SK-N-SH treated with all-trans-retinoic acid at 6 μM for 48 hours (cell line): ENCODE results near the gene PARP3.

Source experiments
- ATAC-seq: fragments of 200-7000 bp; cut with Tn5 transposase; 3 replicates; pipeline ENCODE4 v1.9.1; 2020; ENCODE audit warnings: mild to moderate bottlenecking, moderate library complexity
- BACH2 ChIP-seq: fragments of 250-450 bp; sonication (Bioruptor Pico); IDR thresholded peaks from 2 replicates; pipeline ENCODE4 v1.9.0; 2021; ENCODE audit warnings: mild to moderate bottlenecking, borderline replicate concordance
- CREB5 ChIP-seq: fragments of 250-450 bp; sonication (Bioruptor Pico); IDR thresholded peaks from 2 replicates; pipeline ENCODE4 v1.5.1; 2020; ENCODE audit warnings: low read depth, mild to moderate bottlenecking, moderate library complexity
- CSDC2 ChIP-seq: fragments of 250-450 bp; sonication (Bioruptor Pico); IDR thresholded peaks from 2 replicates; pipeline ENCODE4 v1.5.0; 2020; ENCODE audit warnings: mild to moderate bottlenecking, moderate library complexity
- CSRNP3 ChIP-seq: fragments of 250-450 bp; sonication (Bioruptor Pico); IDR thresholded peaks from 2 replicates; pipeline ENCODE4 v1.5.1; 2021; ENCODE audit warnings: mild to moderate bottlenecking, moderate library complexity
- ESRRG ChIP-seq: fragments of 250-450 bp; sonication (Bioruptor Pico); IDR thresholded peaks from 2 replicates; pipeline ENCODE4 v1.6.1; 2021; ENCODE audit warnings: mild to moderate bottlenecking
- GLIS3 ChIP-seq: fragments of 250-450 bp; sonication (Bioruptor Pico); IDR thresholded peaks from 2 replicates; pipeline ENCODE4 v1.5.0; 2020; ENCODE audit warnings: mild to moderate bottlenecking, moderate library complexity
- ISL1 ChIP-seq: fragments of 250-450 bp; sonication (Bioruptor Pico); IDR thresholded peaks from 2 replicates; pipeline ENCODE4 v2.1.2; 2022; ENCODE audit warnings: mild to moderate bottlenecking, moderate library complexity
- OSR1 ChIP-seq: fragments of 250-450 bp; sonication (Bioruptor Pico); IDR thresholded peaks from 2 replicates; pipeline ENCODE4 v1.8.0; 2022; ENCODE audit warnings: moderate library complexity, mild to moderate bottlenecking, inconsistent platforms
- PATZ1 ChIP-seq: fragments of 250-450 bp; sonication (Bioruptor Pico); IDR thresholded peaks from 2 replicates; pipeline ENCODE4 v1.8.0; 2020; ENCODE audit warnings: mild to moderate bottlenecking, moderate library complexity, borderline replicate concordance
- POU6F1 ChIP-seq: fragments of 250-450 bp; sonication (Bioruptor Pico); IDR thresholded peaks from 2 replicates; pipeline ENCODE4 v1.8.0; 2021; ENCODE audit warnings: low read depth, mild to moderate bottlenecking, moderate library complexity, borderline replicate concordance
- RARB ChIP-seq: fragments of 250-450 bp; sonication (Bioruptor Pico); IDR thresholded peaks from 2 replicates; pipeline ENCODE4 v1.8.0; 2021; ENCODE audit warnings: mild to moderate bottlenecking, moderate library complexity
- SNAI2 ChIP-seq: fragments of 250-450 bp; sonication (Bioruptor Pico); IDR thresholded peaks from 2 replicates; pipeline ENCODE4 v1.5.0; 2020; ENCODE audit warnings: mild to moderate bottlenecking, moderate library complexity
- TCF4 ChIP-seq: fragments of 250-450 bp; sonication (Bioruptor Pico); IDR thresholded peaks from 2 replicates; pipeline ENCODE4 v1.8.0; 2021; ENCODE audit warnings: mild to moderate bottlenecking, moderate library complexity, borderline replicate concordance
- TOX ChIP-seq: fragments of 250-450 bp; sonication (Bioruptor Pico); IDR thresholded peaks from 2 replicates; pipeline ENCODE4 v1.8.0; 2021; ENCODE audit warnings: mild to moderate bottlenecking, moderate library complexity, borderline replicate concordance
- TSHZ2 ChIP-seq: fragments of 250-450 bp; sonication (Bioruptor Pico); IDR thresholded peaks from 2 replicates; pipeline ENCODE4 v1.5.0; 2020; ENCODE audit warnings: mild to moderate bottlenecking, moderate library complexity
- ZC3H10 ChIP-seq: fragments of 250-450 bp; sonication (Bioruptor Pico); IDR thresholded peaks from 2 replicates; pipeline ENCODE4 v1.5.1; 2021; ENCODE audit warnings: mild to moderate bottlenecking, moderate library complexity
- ZFP30 ChIP-seq: fragments of 450-650 bp; formaldehyde crosslinking; IDR thresholded peaks from 2 replicates; pipeline ENCODE4 v1.5.0; 2022; ENCODE audit warnings: mild to moderate bottlenecking, moderate library complexity
- ZNF565 ChIP-seq: fragments of 450-650 bp; formaldehyde crosslinking; conservative IDR thresholded peaks from 2 replicates; pipeline ENCODE4 v1.5.0; 2020; ENCODE audit warnings: low read depth, mild to moderate bottlenecking, moderate library complexity
- ZNF70 ChIP-seq: fragments of 450-650 bp; formaldehyde crosslinking; IDR thresholded peaks from 2 replicates; pipeline ENCODE4 v1.5.0; 2020; ENCODE audit warnings: mild to moderate bottlenecking, moderate library complexity
- ZNF8 ChIP-seq: fragments of 450-650 bp; formaldehyde crosslinking; IDR thresholded peaks from 2 replicates; pipeline ENCODE4 v1.5.0; 2020; ENCODE audit warnings: mild to moderate bottlenecking, moderate library complexity

PARP3 gene

GRCh38 chr3:51994530-51994929 lies 52.4 kb downstream of the PARP3 start:
- no peak for TF ChIP-seq SNAI2
- TF ChIP-seq TCF4 (CRISPR knock-in tag): no peak
- TF ChIP-seq ZNF70 (CRISPR knock-in tag): no peak
- no peak for TF ChIP-seq TOX (CRISPR knock-in tag)
- TF ChIP-seq ZNF8: no peak
- no peak for TF ChIP-seq POU6F1 (CRISPR knock-in tag)
- TF ChIP-seq BACH2 (CRISPR knock-in tag): no peak
- TF ChIP-seq ISL1 (CRISPR knock-in tag): no peak
- no peak for TF ChIP-seq ZFP30 (CRISPR knock-in tag)
- no peak for TF ChIP-seq ESRRG (CRISPR knock-in tag)
- no peak for TF ChIP-seq TSHZ2 (CRISPR knock-in tag)
- no peak for TF ChIP-seq CSRNP3 (CRISPR knock-in tag)
- TF ChIP-seq ZC3H10 (CRISPR knock-in tag): no peak
- no peak for ATAC-seq

- TF ChIP-seq PATZ1 (0 out of 2 replicates have a peak, but pooled peaks have one; percentile 13), RARB (CRISPR knock-in tag) (no peak)
- peak; percentile 91 for ATAC-seq
Measured at GRCh38 chr3:51995346-51996163, 53.4 kb downstream of the PARP3 start, which contains the start of gene RPL29. TSS of gene RPL29 (minus strand) at chr3:51995895. CDS start at chr3:51995461, 434 bp downstream.

GRCh38 chr3:51997172-51997571 lies 55.0 kb downstream of the PARP3 start:
- ATAC-seq: no peak
- no peak for TF ChIP-seq ZNF70 (CRISPR knock-in tag)
- no peak for TF ChIP-seq CSDC2 (CRISPR knock-in tag)
- no peak for TF ChIP-seq CSRNP3 (CRISPR knock-in tag)
- TF ChIP-seq ZNF8: no peak

- no peak for TF ChIP-seq ZC3H10 (CRISPR knock-in tag)
- TF ChIP-seq OSR1 (CRISPR knock-in tag): no peak
- TF ChIP-seq TSHZ2 (CRISPR knock-in tag): no peak
- no peak for TF ChIP-seq ZNF565 (CRISPR knock-in tag)
- TF ChIP-seq TCF4 (CRISPR knock-in tag): no peak
- TF ChIP-seq ZNF70 (CRISPR knock-in tag): no peak
- TF ChIP-seq CREB5 (CRISPR knock-in tag): no peak
- TF ChIP-seq ISL1 (CRISPR knock-in tag): no peak
- TF ChIP-seq GLIS3 (CRISPR knock-in tag): no peak
- no peak for TF ChIP-seq CSDC2 (CRISPR knock-in tag)
- ATAC-seq: no peak
Measured at GRCh38 chr3:51997935-51998596, 55.9 kb downstream of the PARP3 start.
